ENCODE measurements around the gene C1orf159.

DNA sequence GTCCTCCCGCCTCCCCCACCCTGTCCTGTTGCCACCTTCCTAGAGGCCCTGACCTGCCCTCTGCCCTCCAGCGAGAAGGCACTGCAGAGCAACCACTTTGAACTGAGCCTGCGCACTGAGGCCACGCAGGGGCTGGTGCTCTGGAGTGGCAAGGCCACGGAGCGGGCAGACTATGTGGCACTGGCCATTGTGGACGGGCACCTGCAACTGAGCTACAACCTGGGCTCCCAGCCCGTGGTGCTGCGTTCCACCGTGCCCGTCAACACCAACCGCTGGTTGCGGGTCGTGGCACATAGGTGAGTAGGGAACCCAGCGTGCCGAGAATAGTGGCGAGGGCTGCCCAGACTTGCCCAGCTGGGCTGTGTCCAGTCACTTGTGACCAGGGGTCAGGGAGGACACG, 62.2 kb downstream of the C1orf159 start:
- TF ChIP-seq EZH2 (IDR thresholded peaks at IDR 0.05; ENCODE audit: insufficient read depth, poor library complexity, severe bottlenecking) (no peak), EZH2phosphoT487 (IDR thresholded peaks at IDR 0.05; ENCODE audit: insufficient read depth, low read depth) (no peak)
